K562 (cell line): Measurements from ENCODE around the gene CDC20. TPM values are rescaled to one million over a fixed set of nuclear protein-coding genes. Genes with fewer than 3 reads are reported as not detected.

Source experiments
- ARID2 ChIP-seq: fragments of 450-650 bp; IDR thresholded peaks from 2 replicates; pipeline ENCODE4 v1.6.1; 2017; ENCODE audit warnings: antibody characterized with exemption, mild to moderate bottlenecking
- ATF7 ChIP-seq: fragments of 450-650 bp; IDR thresholded peaks from 2 replicates; pipeline ENCODE4 v1.7.1; 2014; ENCODE audit warnings: mild to moderate bottlenecking, moderate library complexity
- BCOR ChIP-seq: fragments of 450-650 bp; IDR thresholded peaks from 2 replicates; pipeline ENCODE4 v1.6.1; 2016
- BHLHE40 ChIP-seq: IDR thresholded peaks from 2 replicates; pipeline ENCODE4 v1.6.1; 2011; ENCODE audit warnings: low read length, improper control_type of control experiment
- CBX1 ChIP-seq: sonication (generic); IDR thresholded peaks from 2 replicates; pipeline ENCODE4 v1.6.1; 2016; ENCODE audit warnings: antibody characterized with exemption, low read depth, mild to moderate bottlenecking
- CBX8 ChIP-seq: fragments of 200-600 bp; sonication (generic); IDR thresholded peaks from 2 replicates; pipeline ENCODE4 v1.6.1; 2012; ENCODE audit warnings: borderline replicate concordance, mixed run types, low read depth, mild to moderate bottlenecking, moderate library complexity, mixed read lengths, low read length, control low read depth, inconsistent platforms; ENCODE audit not compliant: poor library complexity, severe bottlenecking; ENCODE audit errors: extremely low read depth
- E2F1 ChIP-seq: sonication (generic); formaldehyde crosslinking; IDR thresholded peaks from 2 replicates; pipeline ENCODE4 v1.8.1; 2023; ENCODE audit warnings: mild to moderate bottlenecking, missing genetic modification reagents, moderate library complexity
- E2F8 ChIP-seq: fragments of 450-650 bp; IDR thresholded peaks from 2 replicates; pipeline ENCODE4 v1.7.1; 2018; ENCODE audit warnings: mild to moderate bottlenecking, low read depth; ENCODE audit not compliant: partially characterized antibody
- FOS ChIP-seq: IDR thresholded peaks from 3 replicates; pipeline ENCODE4 v1.6.1; 2011; ENCODE audit not compliant: insufficient read length; ENCODE audit errors: extremely low read depth
- FOXK1 ChIP-seq: sonication (generic); formaldehyde crosslinking; IDR thresholded peaks from 2 replicates; pipeline ENCODE4 v1.8.0; 2022; ENCODE audit warnings: missing genetic modification reagents, mild to moderate bottlenecking, borderline replicate concordance
- GABPB2 ChIP-seq: fragments of 250-450 bp; sonication (Bioruptor Pico); conservative IDR thresholded peaks from 2 replicates; pipeline ENCODE4 v1.5.1; 2021; ENCODE audit warnings: mild to moderate bottlenecking
- HNRNPH1 ChIP-seq: fragments of 200-400 bp; formaldehyde crosslinking; optimal IDR thresholded peaks from 2 replicates; pipeline ENCODE3; 2017; ENCODE audit warnings: low read depth, mild to moderate bottlenecking, low read length, moderate library complexity
- HOXB6 ChIP-seq: fragments of 250-450 bp; sonication (Bioruptor Pico); IDR thresholded peaks from 2 replicates; pipeline ENCODE4 v1.5.1; 2022; ENCODE audit warnings: mild to moderate bottlenecking, borderline replicate concordance
- MTA3 ChIP-seq: fragments of 450-650 bp; formaldehyde crosslinking; IDR thresholded peaks from 2 replicates; pipeline ENCODE4 v1.6.1; 2017; ENCODE audit warnings: mild to moderate bottlenecking, borderline replicate concordance
- NFE2 ChIP-seq: IDR thresholded peaks from 2 replicates; pipeline ENCODE4 v1.6.1; 2014; ENCODE audit warnings: antibody characterized with exemption, low read depth
- NR2F6 ChIP-seq: fragments of 450-650 bp; formaldehyde crosslinking; IDR thresholded peaks from 2 replicates; pipeline ENCODE4 v1.4.0; 2020; ENCODE audit warnings: mild to moderate bottlenecking
- SMAD1 ChIP-seq: fragments of 150-350 bp; IDR thresholded peaks from 2 replicates; pipeline ENCODE4 v1.6.1; 2014; ENCODE audit warnings: low read length, low read depth; ENCODE audit not compliant: partially characterized antibody
- SMAD2 ChIP-seq: fragments of 150-350 bp; IDR thresholded peaks from 2 replicates; pipeline ENCODE4 v1.6.1; 2014; ENCODE audit warnings: low read depth, mild to moderate bottlenecking, low read length
- TARDBP ChIP-seq: fragments of 450-650 bp; IDR thresholded peaks from 2 replicates; pipeline ENCODE4 v1.6.1; 2016
- TCF3 ChIP-seq: sonication (generic); formaldehyde crosslinking; IDR thresholded peaks from 2 replicates; pipeline ENCODE4 v1.4.0; 2020; ENCODE audit warnings: mild to moderate bottlenecking, missing genetic modification reagents
- TEAD4 ChIP-seq, 2 experiments: sonication (generic) in 1 of 2; formaldehyde crosslinking in 1 of 2; IDR thresholded peaks; 2 replicates each; pipeline versions ENCODE4 v1.6.1 to v1.8.0; 2012 to 2022; ENCODE audit warnings: borderline replicate concordance in 1 of 2, inconsistent platforms in 1 of 2, low read length in 1 of 2, mild to moderate bottlenecking in 1 of 2, missing genetic modification reagents in 1 of 2
- ZNF174 ChIP-seq: fragments of 250-450 bp; sonication (Bioruptor Pico); IDR thresholded peaks from 2 replicates; pipeline ENCODE4 v1.4.0; 2020; ENCODE audit warnings: mild to moderate bottlenecking
- ZNF280A ChIP-seq: fragments of 450-650 bp; IDR thresholded peaks from 2 replicates; pipeline ENCODE4 v1.6.1; 2018; ENCODE audit warnings: mild to moderate bottlenecking, low read depth; ENCODE audit not compliant: partially characterized antibody
- polyA plus RNA-seq, 8 experiments: library from polyadenylated mRNA; depleted of rRNA in 4 of 8; stranded (reverse) in 5 of 8; unstranded in 3 of 8; fragments of >200 nt; fragmentation: Nextera tagmentation in 2 of 8; fragmentation: Illumina TruSeq in 1 of 8; extraction: Ambion mirVana in 2 of 8; extraction: Trizol in 1 of 8; gene quantifications; 2 replicates each; pipeline versions ENCODE4 v1.2.1 to v1.2.3, GENCODE V29; 2011 to 2014; ENCODE audit warnings: inconsistent platforms in 1 of 8, missing spikeins in 1 of 8
- total RNA-seq, 7 experiments: library from RNA; depleted of rRNA in 6 of 7; stranded (reverse); fragments of >200 nt in 6 of 7; fragmentation: Illumina TruSeq in 2 of 7; extraction: Trizol in 2 of 7; gene quantifications; 2 replicates each; pipeline versions ENCODE4 v1.2.1 to v1.2.3, GENCODE V29; 2011 to 2021; ENCODE audit warnings: low replicate concordance in 1 of 7

CDC20 gene
- total and polyA plus RNA-seq, 9 of the 15 experiments (the other 6 are each of a cell fraction or from before 2014, with no cell fraction given), result 45.2 to 224 (median 121) TPM

GRCh38 chr1:43389326-43390313 lies 30.8 kb downstream of the CDC20 start, which contains the start of the genes MED8 and SZT2 (continued):
- TF ChIP-seq SMAD1, result peak; percentile 45
- no peak for TF ChIP-seq TARDBP
- peak; percentile 78; the same call in 1 of the 2 replicates for TF ChIP-seq CBX1
- TF ChIP-seq TCF3 (CRISPR knock-in tag), result peak; percentile 25; the same call in 1 of the 2 replicates
- peak; percentile 67; the same call in 1 of the 2 replicates for TF ChIP-seq BCOR
- TF ChIP-seq HOXB6 (CRISPR knock-in tag), result no peak
- TF ChIP-seq ZNF174, result no peak
- no peak for TF ChIP-seq GABPB2 (CRISPR knock-in tag)
- TF ChIP-seq HNRNPH1, result no peak
- TF ChIP-seq FOS, result peak; percentile 70
- TF ChIP-seq E2F8, result peak; percentile 90
- TF ChIP-seq ARID2, result no peak
- TF ChIP-seq E2F1 (CRISPR knock-in tag), result peak; percentile 48; the same call in 1 of the 2 replicates
- peak; percentile 10; the same call in 1 of the 2 replicates for TF ChIP-seq BHLHE40
- TF ChIP-seq ATF7, result peak; percentile 83
- no peak for TF ChIP-seq CBX8
- no peak for TF ChIP-seq FOXK1 (CRISPR knock-in tag)
- no peak; the same call in 1 of the 2 replicates for TF ChIP-seq NR2F6
- peak; percentile 26; the same call in 1 of the 2 replicates for TF ChIP-seq TEAD4 (IDR thresholded peaks at IDR 0.05; ENCODE audit: low read length)
- TF ChIP-seq TEAD4 (CRISPR knock-in tag; IDR thresholded peaks at IDR 0.05; ENCODE audit: borderline replicate concordance), result no peak
- TF ChIP-seq ZNF280A, result no peak
- peak; percentile 53 for TF ChIP-seq NFE2
- no peak for TF ChIP-seq SMAD2
- TF ChIP-seq MTA3, result peak; percentile 82; the same call in 1 of the 2 replicates
